ENCODE results near the gene SELL. TPM values are rescaled to one million over a fixed set of nuclear protein-coding genes. Genes with fewer than 3 reads are reported as not detected.

SELL gene
- 0.79 and 0.81 TPM in 2 replicates for total RNA-seq

DNA sequence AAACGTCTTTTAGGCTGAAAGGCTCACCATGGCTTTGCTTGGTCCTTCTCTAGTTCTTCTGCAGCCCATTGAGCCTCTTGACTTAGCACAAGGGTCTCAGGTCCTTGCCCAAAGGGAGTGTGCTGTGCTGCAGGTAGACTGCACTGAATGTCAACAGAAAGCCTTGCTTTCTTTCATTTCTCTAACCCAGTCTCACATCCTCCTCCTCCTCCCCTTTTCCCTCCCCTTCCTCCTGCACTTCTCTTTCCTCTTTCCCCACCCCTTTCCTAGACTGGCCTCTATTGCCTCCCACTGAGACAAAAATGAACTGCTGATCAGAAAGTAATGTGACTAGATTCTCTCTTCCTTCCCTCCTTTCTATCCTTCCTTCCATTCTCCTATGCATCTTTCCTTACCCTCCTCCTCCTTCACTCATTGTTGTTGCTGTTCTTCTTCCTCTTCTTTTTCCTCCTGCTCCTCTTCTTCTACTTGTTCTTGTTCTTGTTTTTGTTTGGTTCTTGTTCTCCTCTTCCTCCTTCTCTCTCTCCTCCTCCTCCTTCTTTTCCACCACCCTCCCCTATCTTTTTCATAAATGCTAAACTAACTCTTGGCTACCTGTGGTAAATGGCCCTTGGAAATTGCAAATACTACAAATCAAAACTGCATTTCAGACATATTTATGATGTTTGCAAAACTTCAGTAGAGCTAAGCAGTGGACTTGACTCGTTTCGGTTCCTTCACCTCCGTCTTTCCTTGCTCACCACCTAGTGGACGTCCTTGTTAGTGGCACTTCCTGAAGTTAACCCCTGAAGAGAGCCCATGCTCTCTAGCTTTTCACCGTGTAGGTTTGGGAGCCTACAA is at the start of gene SELL:
Gene SELL, minus strand, starts transcription at position 152 of the 840 bp plus-strand sequence. Its CDS starts 122 bp downstream, at position 30.

DNA sequence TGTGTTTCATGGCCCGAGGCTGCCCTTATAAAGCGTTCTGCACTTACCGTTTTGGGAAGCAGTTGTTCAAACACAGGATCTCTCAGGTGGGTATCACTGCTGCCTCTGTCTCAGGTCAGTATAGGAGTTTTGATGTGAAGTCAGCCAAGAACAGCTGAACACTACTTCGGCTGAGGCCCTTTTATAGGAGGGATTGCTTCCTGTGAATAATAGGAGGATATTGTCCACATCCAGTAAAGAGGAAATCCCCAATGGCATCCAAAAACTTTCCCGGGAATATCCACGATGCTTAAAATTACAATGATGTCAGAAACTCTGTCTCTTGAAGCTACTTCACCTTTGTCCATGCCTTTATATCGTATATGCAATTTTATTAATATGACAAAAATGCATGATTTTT is 22.5 kb upstream of the SELL start, which contains the start of gene SELE:
Gene SELE, minus strand, starts transcription at position 156 of the 400 bp plus-strand sequence. CDS start 467 bp downstream, outside the sequence.

Other genes starting within 250 kb of the SELL start
- gene SLC19A2, start 225.7 kb downstream of the SELL start, total RNA-seq, result 6.5 and 9.4 TPM in 2 replicates
- under 0.01 TPM in 1 of 2 replicates, not detected in the other for gene F5, start 125.1 kb downstream of the SELL start, total RNA-seq
- gene SELP, start 81.5 kb downstream of the SELL start, total RNA-seq, result 0.12 and 0.40 TPM in 2 replicates
- under 0.01 TPM in 2 replicates for gene SELE, start 22.5 kb upstream of the SELL start, total RNA-seq
- 5.4 and 9.5 TPM in 2 replicates for gene METTL18, start 83.3 kb upstream of the SELL start, total RNA-seq
- 8.9 and 9.6 TPM in 2 replicates for gene SCYL3, start 182.3 kb upstream of the SELL start, total RNA-seq